ENCODE results near the gene C2orf74. TPM values are rescaled to one million over a fixed set of nuclear protein-coding genes. Genes with fewer than 3 reads are reported as not detected.
"Not testable (repeated sequence)": the region's sequence is repeated elsewhere in the genome, so short reads cannot be mapped to it uniquely, and the experiment has no call there.

The C2orf74 gene
- total RNA-seq, 2 experiments from 2014 or later: 7.8 to 8.5 TPM

DNA sequence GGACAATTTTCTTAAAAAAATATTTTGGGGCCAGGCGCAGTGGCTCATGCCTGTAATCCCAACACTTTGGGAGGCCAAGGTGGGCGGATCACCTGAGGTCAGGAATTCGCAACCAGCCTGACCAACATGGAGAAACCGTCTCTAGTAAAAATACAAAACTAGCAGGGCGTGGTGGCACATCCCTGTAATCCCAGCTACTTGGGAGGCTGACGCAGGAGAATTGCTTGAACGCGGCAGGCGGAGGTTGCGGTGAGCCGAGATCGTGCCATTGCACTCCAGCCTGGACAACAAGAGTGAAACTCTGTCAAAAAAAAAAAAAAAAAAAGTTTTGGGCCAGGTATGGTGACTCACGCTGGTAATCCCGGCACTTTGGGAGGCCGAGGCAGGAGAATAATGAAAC lies 32.7 kb downstream of the C2orf74 start:
- Mint-ChIP-seq H3K36me3 (peaks cover 41% of the 10 kb centered on the region), H3K4me1 (peaks cover 13% of the 10 kb centered on the region)
- H3K27me3 Mint-ChIP-seq; H3K27ac Mint-ChIP-seq; ATAC-seq; H3K9me3 Mint-ChIP-seq (ENCODE audit: low read depth); H3K4me3 Mint-ChIP-seq; CTCF ChIA-PET; DNase-seq: not testable (repeated sequence)

- ATAC-seq (no peak), DNase-seq (no peak)
- Mint-ChIP-seq H3K27ac (no peak overlapping the region), H3K27me3 (no peaks in the 10 kb centered on the region), H3K36me3 (peaks cover 29% of the 10 kb centered on the region), H3K4me1 (peaks cover 10% of the 10 kb centered on the region), H3K4me3 (no peak overlapping the region), H3K9me3 (ENCODE audit: low read depth) (no peaks in the 10 kb centered on the region)
- CTCF ChIA-PET: interaction anchor here (0.8 kb wide), 1 partner anchor 9 kb away, joined by 3 read pairs; no protein-coding TSS in a partner anchor
Measured at GRCh38 chr2:61196671-61197070, 34.7 kb downstream of the C2orf74 start.

DNA sequence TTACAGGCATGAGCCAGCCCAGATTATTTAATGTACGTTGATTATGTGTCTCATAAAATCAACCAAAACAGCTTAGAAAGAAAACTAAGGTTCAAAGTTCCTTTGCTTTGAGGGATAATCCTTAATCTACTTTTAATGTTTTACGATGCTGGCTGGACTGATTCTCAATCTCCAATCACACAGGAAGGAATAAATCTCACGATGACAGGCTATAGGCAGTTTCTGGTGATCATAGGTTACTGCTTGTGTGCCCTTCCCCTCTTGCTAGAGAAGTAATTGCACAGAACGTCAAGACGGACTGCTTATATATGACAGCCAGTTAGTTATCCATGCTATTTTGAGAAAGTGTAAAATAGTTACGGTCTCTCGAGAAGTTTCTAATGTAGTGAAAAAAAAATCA lies 43.1 kb downstream of the C2orf74 start:
- Mint-ChIP-seq H3K27ac (no peak overlapping the region), H3K27me3 (no peaks in the 10 kb centered on the region), H3K4me3 (no peak overlapping the region), H3K9me3 (ENCODE audit: low read depth) (no peaks in the 10 kb centered on the region), H3K36me3 (peaks cover 36% of the 10 kb centered on the region), H3K4me1 (no peaks in the 10 kb centered on the region)
- CTCF ChIA-PET: no interaction called here
- ATAC-seq: no peak
- DNase-seq: no peak

- ATAC-seq: no peak
Measured at GRCh38 chr2:61210332-61210981, 48.5 kb downstream of the C2orf74 start.

DNA sequence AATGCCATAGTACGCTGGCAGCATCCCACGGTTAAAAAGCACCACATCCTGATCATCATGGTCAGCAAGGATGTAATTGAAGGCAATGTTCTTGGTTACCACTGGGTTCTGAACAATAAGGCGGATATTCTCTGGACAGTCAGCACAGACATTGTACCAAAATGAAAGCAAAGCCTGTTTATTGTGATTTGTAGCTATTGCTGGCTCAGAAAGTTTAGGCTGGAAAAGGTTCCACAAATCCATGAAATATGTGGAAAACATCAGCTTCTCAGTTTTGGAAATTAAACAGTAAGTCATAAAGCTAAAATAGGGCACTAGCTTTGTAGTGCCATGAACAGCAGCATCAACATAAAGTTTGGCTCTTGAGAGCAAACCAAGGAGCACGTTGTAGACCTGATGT lies 52.2 kb downstream of the C2orf74 start:
- no peaks in the 10 kb centered on the region for H3K9me3 Mint-ChIP-seq (ENCODE audit: low read depth)
- DNase-seq (no peak), ATAC-seq (no peak)
- no peaks in the 10 kb centered on the region for H3K4me1 Mint-ChIP-seq
- H3K36me3 Mint-ChIP-seq: peaks cover 20% of the 10 kb centered on the region
- no peaks in the 10 kb centered on the region for H3K27me3 Mint-ChIP-seq
- H3K27ac Mint-ChIP-seq: no peak overlapping the region
- CTCF ChIA-PET: no interaction called here
- no peak overlapping the region for H3K4me3 Mint-ChIP-seq

More at GRCh38 chr2:61210332-61210981, 48.5 kb downstream of the C2orf74 start:
- Mint-ChIP-seq H3K4me1 (no peaks in the 10 kb centered on the region), H3K36me3 (peaks cover 20% of the 10 kb centered on the region), H3K27me3 (no peaks in the 10 kb centered on the region), H3K9me3 (ENCODE audit: low read depth) (no peaks in the 10 kb centered on the region), H3K4me3 (no peak overlapping the region), H3K27ac (no peak overlapping the region)
- CTCF ChIA-PET: interaction anchor here (1.8 kb wide), 1 partner anchor 32 kb away, joined by 3 read pairs; no protein-coding TSS in a partner anchor
- DNase-seq: no peak

Other genes starting within 250 kb of the C2orf74 start
- gene PEX13, start 144.5 kb upstream of the C2orf74 start, total RNA-seq: 10 to 100 TPM; 19.4 to 21.8 TPM
- 1 to 10 TPM; 6.7 to 9.5 TPM for gene PUS10, start 143.9 kb upstream of the C2orf74 start, total RNA-seq
- 10 to 100 TPM in 1 of 2 experiments, 1 to 10 TPM in 1; 6.4 to 11.0 TPM for gene SANBR, start 96.3 kb upstream of the C2orf74 start, total RNA-seq